ENCODE data around the gene PPP1R2B.
"Not testable (repeated sequence)": the region's sequence is repeated elsewhere in the genome, so short reads cannot be mapped to it uniquely, and the experiment has no call there.

The PPP1R2B gene
- total RNA-seq: 0.07 to 0.94 (median 0.31) reads per million in 18 experiments

DNA sequence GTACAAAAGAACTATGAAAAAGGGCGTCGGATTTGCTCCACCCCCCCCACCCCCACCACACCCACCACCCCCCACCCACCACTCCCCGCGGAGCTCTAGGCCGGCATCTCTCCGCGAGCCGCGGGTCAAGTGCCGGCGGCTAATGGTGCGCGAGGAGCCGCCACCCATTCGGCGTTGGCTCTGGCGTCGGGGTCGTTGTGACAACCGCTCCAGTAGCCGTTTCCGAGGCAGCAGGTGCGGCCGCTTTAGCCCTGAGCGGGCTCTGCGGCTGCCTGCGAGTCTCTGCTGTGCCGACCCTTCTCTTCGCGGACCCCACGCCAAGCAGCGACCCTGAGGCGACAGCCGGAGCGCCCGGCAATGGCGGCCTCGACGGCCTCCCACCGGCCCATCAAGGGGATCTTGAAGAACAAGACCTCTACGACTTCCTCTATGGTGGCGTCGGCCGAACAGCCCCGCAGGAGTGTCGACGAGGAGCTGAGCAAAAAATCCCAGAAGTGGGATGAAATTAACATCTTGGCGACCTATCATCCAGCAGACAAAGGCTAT is at the start of gene PPP1R2B:
PPP1R2B (plus strand) TSS at position 90 of the 546 bp plus-strand sequence; CDS start at position 358, 268 bp downstream.
- DNase-seq: no peak

DNA sequence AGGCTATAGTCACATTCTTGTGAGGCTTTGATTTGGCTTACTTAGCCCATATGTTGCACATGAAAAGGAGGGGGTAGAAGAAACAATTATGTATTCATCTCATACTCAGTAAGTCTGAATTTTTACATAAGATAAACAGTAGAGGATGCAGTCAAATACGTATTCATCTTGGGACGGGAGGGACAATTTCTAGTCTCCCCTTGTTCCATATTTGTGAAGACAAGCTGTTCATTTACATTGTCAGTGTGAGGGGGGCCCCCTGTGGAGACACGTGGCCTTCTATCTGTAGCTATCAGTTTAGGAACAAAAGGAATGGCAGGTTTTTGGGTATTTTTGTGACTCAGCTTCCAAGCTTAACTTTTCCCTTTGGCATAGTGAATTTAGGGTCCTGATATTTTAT is 49.2 kb upstream of the PPP1R2B start:
- DNase-seq: no peak

DNA sequence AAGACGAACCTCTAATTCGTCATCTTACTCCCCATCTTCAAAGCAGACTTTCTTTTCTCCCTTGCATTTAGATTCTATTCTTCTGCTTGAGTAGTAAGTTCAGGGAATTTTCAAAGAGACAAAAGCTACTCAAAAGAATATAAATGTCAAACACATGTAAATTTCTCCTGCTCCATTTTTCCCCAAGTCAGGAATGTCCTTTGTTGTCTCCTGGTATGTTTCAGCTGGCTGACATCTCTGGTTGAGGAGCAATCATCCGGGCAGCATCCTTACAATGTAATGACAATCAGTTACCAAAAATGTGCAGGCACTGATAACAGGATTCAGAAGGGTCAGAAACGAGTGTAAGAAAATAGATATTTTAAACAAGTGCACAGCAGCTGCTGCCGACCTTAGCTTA is 47.6 kb upstream of the PPP1R2B start:
- DNase-seq: no peak

DNA sequence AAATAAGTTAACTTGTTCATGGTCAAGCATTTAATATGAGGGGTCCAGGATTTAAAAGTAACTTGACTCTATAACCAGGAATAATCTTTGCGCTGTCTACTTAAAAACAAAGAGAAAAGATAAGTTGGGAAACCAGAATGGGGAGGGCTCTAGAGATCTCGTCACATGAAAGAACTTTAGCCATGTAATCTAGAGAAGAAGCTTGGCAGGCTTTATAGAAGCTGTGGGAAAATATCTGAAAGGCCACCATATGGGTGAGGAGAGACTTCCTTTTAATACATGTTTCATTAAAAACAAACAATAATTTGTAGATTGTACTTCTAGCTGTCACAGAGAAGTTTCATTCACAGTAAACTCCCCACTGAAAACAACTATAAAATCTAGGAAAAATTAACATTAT is 46.7 kb upstream of the PPP1R2B start:
- no peak for DNase-seq

DNA sequence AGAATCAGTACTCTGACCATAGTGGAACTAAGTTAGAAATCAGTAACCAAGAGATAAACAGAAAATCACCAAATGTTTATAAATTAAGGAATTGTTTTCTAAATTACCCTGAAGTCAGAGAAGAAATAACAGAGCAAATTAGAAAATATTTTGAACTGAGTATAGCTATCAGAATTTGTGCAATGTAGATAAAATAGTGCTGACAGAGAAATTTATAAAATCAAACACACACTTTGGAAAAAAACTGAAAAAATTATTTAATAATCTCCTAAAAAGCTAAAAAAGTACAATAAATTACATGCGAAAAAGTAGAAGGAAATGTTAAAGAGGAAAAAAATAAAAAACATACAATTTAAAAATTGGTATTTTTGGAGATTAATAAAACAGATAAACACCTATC is 37.1 kb upstream of the PPP1R2B start:
- DNase-seq: no peak

DNA sequence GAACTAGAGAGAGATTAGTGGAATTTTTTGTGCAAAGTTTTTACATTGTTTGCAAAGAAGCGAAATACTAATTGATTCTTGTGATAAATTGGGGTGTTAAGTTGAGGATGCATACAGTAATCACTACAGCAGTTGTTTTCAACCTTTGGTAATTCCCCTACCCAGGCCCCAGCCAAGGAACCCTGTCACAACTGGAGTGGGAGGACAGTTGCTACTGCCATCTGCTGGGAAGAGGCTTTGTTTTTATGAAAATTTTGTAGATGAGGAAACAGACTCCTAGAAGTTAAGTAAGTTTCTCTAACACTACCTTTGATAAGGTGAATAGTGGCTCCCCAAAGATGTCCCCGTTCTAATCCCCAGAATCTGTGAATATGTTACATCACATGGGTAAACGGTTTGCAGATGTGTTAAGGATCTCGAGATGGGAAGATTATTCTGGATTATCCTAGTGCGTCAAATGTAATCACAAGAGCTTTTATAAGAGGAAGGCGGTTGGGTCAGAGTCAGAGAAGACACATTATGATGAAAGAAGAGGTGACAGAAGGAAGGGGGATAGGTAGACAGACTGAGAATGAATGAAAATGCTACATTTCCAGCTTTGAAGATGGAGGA is 34.0 kb upstream of the PPP1R2B start:
- peak in 1 of 2 donors; percentile 4 for DNase-seq

DNA sequence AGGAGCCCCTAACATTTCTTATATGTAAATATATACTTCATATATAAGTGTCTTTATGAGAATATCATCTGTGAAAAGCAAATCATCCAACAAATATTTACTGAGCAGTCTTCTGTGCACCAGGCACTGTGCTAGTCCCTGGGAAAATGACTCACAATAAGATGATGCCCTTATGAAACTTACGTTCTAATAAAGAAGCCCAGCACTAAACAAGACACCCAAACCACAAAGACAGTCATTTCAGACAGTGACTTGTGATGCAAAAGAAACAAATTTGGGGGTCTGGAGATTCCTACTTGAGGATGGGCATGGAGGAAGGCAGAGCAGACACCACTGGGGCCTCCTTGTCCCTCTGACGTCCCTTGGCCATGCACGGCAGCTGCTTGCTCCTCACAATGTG is 30.6 kb upstream of the PPP1R2B start:
- DNase-seq: no peak

DNA sequence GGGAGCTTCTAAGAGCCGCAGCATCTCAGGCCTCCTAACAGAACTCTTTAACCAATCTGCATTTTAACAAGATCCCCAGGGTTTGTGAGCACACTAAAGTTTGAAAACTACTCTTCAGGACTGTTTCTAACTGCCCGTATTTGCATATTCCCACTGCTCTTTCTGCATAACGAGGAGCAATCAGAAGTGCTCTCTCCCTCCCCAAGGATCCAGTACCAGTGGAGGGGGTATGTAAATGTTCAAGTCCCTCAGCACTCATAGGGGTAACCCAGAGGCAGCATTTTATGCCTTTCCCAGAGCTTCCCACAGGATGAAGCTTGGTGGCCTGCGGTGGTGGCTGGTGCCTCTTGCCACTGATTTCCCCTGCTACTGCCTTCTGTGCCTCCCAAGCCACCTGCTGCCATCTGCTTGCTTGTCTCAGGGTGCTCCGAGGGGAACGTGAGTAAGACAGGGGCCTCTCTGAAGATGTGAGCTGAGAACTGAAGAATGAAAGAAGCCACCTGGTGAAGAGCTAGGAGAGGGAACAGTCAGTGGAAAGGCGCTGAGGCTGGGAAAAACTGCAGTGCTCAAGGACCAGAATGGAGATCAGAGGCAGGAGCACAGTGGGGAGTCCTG is 30.0 kb upstream of the PPP1R2B start:
- no peak for DNase-seq

DNA sequence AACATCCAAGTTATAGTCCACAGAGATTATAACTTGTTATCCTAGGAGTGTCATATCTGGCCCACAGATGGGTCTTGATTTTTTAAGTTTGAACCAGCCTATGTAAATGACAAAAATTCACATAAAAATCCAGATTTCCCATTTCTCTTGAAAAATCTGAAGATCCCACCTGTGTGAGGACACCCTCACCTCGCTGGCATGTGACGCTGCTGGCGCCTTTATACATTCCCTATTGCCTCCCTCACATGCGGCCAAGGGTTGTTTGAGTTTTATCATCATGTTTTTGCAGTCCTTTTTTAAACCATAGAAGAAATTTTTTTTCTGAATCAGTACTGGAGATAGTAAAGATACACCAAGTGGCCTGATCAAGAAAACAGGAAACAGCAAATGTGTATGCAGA is 25.9 kb upstream of the PPP1R2B start:
- DNase-seq: no peak

DNA sequence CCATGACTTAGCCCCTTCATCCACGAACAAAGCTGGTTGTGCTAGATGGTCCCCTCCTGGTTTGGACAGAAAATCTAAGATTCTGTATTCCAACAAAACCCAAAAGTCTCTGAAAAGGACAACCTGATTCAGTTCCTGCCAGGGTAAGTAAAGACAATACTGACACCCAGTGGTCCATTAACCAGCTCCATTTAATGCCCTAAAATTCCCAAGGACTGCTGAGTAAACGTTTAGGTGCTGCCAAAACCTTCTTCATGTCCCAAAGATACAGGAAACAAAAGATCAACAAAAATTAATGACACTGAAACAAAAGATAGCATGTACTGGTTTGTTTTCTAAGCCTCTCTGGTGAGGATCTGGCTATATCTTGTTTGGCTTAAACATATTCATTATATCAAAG is 25.3 kb upstream of the PPP1R2B start:
- no peak for DNase-seq

DNA sequence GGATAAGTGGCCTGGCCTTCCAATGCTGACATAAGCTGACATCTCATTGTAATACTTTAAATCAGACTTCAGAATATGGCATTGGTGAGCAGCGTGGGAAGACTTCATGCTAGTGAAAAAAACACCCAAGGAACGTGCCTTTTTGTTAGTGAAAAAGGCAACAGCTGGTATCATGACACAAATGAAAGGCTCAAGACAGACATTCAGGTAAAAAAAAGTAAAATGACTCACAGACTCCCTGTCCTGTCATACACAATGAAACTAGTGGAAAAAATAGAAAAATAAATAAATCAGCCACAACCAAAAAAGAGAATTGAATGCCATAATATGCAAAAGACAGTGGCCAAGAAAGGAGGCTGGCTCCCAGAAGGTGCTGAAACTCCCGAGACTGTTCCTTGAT is 24.4 kb upstream of the PPP1R2B start:
- DNase-seq: no peak

DNA sequence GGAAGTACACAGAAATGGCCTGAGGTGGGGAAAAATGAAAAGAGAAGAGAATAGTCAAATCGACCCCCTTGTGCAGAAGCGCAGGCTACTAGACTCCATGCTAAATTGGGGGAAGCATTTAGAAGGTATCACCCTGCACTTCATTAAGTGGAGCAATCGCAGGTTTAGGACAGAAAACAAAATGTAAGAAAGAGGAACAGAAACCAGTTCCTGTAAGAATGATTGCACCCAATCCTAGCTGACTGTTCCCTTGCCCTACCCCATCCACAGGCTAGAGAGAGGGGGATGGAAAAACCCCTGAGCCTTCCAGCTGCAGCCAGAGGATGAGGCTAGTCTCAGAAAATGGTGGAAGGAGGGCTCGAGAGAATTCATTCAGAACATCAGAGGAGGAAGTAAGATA is 23.9 kb upstream of the PPP1R2B start:
- peak in 1 of 2 donors; percentile 4 for DNase-seq

DNA sequence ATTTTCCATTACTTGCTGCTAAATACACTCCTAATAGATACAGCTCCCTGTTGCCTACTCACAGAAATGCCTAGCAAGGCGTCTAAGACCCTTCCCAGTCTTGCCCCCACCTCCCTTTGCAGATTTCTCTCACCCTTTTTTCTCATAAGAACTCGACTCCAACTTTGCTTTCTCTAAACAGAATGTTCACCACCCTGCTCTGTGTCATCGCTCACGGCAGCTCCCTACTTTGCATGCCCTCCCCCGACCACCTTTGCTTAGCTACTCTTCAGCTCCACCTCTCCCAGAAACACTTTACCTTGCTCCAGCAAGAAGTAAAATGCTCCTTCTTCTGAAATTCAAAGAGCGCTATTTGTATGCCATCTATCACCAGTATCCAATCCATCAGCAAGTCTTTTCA is 15.2 kb upstream of the PPP1R2B start:
- no peak for DNase-seq

DNA sequence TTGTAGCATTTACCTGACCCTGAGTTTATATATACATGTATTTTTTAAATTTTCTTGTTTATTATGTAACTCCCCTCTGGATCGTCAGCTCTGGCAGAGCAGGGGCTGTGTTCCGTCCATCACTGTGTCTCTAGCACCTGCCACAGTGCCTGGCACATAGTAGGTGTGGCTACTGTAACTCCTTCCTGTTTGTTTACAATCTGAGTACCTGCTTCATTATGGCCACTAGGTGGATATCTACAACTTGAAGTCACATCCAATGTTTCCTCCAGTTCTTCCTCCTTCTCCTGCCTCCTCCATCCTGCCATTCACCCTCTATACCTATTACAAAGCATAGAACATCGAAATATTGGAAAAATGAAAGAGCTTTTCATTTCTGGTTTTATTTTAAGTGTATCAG is 14.2 kb upstream of the PPP1R2B start:
- no peak for DNase-seq

DNA sequence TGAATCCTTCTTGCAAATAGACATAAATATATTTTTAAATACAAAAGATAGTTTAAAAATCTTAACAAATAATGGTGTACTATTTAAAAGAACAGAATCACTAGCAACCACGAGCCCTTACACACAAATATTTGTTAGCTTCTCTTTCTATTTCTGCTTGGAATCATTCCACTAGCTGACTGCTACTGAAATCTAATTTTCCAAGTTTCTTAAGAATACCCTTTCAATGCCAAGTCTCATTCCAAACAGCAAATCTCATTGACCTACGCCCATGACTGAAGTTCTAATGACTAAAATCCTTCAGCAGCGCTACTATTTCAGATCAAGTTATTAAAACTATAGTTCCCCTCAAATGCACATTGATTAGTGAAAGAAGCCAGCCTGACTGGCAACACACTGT is 13.2 kb upstream of the PPP1R2B start:
- DNase-seq: no peak

DNA sequence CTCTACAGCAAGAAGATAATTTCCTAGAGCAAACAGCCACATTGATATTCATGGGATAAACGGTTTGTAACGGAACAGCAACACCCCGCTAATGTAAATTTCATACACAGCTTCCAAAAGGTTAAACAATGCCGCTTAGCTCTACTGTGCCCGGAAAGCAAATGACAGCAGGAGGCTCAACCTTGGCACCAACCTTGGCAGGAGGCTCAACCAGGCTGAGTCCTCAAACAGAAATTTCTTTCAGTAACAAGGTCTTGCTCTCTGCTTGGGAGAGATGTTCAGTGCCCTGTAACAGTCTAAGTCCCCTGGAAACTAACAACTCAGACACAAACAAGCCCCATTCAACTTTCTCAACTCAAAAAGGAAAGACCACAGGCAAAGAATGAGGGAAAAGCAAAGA is 11.1 kb upstream of the PPP1R2B start:
- DNase-seq: no peak

DNA sequence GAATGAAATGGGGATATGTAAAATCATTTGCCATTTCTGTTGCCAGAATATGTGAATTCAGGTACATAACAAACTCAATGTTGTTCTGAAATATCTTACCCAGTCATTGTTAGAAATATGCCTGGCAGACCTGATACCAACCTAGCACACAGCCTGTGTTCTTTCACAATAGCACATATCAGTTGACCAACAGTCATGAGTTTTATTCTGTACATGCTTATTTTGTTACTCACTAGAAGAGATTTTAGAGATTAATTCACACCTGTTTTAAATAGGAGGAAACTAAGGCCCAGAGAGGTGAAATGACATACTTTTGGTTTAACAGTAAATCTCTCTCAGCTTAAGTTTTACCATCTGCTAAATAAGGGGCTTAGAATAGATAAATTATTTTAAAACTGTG is 8.4 kb upstream of the PPP1R2B start:
- no peak for DNase-seq

DNA sequence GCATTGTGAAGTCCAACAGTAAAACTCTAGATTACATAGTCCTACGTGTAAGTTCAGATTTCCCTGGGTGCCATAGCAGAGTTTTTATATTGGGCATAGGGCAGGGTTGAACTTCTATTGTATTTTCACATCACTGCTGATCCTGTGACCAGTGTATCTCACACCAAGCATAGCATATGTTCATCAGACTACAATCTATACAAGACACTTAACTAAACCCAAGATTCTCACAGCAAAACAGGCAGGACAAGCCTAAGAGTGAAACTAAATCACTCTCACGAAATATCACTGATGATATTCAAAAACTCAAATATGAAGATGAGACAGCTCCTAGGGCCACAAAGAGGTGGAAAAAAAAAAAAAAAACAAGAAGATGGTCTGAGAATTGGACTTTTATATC is 3.2 kb upstream of the PPP1R2B start:
- no peak for DNase-seq

DNA sequence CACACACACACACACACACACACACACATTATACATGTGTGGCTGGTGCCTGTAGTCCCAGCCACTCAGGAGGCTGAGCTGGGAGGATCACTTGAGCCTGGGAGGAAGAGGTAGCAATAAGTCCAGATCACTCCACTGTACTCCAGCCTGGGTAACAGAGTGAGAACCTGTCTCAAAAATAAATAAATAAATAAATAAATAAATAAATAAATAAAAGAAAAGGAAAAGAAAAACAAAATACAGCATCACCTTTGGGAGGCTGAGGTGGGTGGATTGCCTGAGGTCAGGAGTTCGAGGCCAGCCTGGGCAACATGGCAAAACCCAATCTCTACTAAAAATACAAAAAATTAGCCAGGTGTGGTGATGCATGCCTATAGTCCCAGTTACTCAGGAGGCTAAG is 1.6 kb upstream of the PPP1R2B start:
- not testable (repeated sequence) for DNase-seq

DNA sequence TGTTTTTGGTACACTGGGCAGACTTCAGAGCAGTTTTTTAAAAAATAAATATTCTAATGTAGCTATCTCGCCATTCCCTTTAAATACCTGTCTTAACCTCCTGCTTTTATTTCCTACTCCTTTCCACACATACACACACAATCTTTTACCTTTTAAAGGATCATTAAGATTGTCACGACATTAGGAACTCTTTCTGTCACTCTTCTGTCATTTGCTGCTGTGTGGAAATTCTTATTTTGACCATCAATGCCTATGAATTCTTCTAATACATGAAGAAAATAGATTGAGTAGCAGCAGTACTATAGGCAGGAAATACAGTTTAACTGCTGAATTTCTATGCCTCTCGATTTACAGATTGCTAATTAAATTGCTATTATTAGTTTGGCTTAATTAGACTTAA is 1.8 kb downstream of the PPP1R2B start:
- DNase-seq: no peak

DNA sequence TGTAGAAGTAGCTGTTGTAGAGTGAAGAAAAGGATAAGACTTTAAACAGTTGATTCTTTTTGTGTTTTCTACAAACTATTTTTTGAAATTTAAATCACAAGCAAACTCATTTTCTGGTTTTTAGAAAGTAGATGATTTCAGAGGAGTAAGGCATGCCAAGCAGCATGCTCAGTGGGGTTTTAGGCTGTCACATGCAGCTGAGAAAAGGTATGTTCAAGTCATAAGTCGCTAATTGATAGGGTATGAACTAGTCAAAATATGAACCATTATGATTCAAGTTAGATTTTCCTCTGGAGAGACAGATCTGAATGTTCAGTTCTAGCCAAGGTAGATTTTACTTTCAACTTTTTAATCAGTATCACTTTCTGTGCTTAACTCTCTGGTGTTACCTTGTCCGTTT is 3.0 kb downstream of the PPP1R2B start:
- not testable (repeated sequence) for DNase-seq

DNA sequence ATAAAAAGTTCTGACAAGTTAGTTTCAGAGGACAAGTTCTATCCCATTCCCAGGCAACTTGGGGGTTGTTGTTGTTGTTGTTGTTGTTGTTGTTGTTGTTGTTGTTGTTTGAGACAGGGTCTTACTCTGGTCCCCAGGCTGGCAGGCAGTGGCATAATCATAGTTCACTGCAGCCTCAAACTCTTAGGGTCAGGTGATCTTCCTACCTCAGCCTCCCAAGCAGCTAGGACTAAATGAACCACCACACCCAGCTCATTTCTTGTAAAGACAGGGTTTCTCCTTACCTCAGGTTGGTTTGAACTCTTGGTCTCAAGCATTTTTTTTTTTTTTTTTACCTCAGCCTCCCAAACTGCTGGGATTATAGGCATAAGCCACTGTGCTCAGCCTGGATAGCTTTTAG is 15.3 kb downstream of the PPP1R2B start:
- DNase-seq: no peak

DNA sequence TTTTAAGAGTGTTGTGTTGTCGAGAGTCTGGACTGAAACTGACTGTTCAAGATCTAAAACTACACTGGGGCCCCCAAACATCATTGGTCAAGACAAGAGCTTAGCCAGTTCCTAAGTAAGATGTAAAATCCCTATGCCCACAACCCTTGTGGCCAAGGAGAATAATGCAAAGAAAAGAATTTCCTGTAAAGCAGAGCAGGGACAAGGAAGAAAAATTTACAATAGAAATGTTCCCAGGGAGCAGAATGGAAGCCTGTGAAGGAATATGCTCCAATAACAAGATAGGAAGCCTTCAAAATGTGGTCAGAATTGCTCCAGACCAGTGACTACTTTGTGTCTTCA is 20.4 kb downstream of the PPP1R2B start:
- DNase-seq: no peak

DNA sequence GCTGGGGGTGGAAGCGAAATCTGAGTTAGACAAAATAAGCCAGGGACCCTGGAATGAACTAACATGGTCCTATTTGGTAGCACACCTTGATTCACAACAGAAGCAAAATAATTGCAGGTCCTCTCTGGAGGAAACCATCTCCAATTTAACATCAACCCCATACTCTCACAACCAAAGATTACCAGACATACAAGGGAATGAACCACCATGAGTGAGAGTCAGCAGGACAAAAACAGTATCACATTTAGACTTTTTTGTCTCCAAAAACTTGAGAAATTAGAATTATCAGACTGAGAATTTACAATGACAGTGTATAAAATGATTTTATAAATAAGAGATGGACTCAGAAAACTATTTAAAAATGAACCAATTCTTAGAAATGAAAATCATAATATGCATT is 21.1 kb downstream of the PPP1R2B start:
- no peak for DNase-seq
